CD4-positive, alpha-beta T cell treated with Interleukin-4 for 1 hour (primary cell): ENCODE data around the gene CLDN3.
"Not testable (repeated sequence)": the region's sequence is repeated elsewhere in the genome, so short reads cannot be mapped to it uniquely, and the experiment has no call there.

Experiments
- DNase-seq, 2 donors: peaks; one replicate each; pipeline ENCODE4 v3.0.0-alpha.2; 2020 to 2022

The CLDN3 gene

GRCh38 chr7:73735528-73735905 is 34.6 kb downstream of the CLDN3 start:
- no peak for DNase-seq

DNA sequence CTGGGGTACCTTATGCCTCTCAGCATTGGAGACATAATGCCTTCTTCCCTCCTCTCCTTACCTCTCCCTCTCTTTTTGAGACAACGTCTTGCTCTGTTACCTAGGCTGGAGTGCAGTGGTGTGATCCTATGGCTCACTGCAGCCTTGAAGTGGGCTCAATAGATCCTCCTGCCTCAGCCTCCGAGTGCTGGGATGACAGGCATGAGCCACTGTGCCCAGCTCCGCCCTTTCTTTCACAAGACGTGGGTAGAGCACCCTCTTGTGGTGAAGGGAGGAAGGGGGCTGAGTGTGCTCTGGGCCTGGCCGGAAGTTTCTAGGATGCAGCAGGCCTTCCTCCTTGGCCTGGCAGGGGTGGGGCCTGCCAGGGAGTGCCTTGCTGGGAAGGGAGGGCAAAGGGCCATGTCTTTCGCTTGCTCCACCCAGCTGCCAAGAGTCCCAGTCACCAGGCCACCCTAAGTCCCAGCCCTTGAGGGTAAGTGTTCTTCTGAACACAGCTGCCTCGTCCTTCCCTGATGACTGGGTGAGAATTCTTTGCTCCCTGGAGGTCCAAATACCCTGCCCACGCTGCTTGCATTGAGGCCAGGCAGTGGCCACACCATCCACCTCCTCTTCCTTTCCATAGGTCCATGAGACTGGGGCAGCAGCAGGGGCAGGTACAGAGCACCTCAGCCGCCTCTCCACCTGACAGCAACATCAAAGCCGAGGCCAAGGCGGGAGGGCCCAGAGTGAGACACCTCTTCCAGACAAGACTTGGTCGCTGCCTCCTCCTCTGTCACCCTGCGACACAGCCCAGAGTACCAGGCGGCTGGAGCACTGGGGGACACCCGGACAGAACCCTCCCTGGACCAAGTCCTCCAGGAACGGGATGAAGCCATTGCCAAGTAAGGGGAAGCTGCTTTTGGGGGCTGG is 35.2 kb downstream of the CLDN3 start:
- DNase-seq: peak; percentile 86 to 90

DNA sequence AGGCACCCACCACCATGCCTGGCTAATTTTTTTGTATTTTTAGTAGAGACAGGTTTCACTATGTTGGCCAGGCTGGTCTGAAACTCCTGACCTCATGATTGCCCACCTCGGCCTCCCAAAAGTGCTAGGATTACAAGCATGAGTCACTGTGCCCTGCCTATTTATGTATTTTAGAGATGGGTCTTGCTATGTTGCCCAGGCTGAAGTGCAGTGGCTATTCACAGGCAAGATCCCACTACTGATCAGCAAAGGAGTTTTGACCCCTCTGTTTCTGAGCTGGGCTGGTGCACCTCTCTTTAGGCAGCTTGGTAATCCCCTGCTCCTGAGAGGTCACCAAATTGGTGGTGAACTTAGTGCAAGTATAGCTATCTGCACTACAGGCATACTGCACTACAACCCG is 37.7 kb downstream of the CLDN3 start:
- no peak for DNase-seq

- no peak for DNase-seq
Measured at GRCh38 chr7:73730485-73730884, 39.6 kb downstream of the CLDN3 start.

- DNase-seq: no peak
Measured at GRCh38 chr7:73728551-73728950, 41.5 kb downstream of the CLDN3 start.

DNA sequence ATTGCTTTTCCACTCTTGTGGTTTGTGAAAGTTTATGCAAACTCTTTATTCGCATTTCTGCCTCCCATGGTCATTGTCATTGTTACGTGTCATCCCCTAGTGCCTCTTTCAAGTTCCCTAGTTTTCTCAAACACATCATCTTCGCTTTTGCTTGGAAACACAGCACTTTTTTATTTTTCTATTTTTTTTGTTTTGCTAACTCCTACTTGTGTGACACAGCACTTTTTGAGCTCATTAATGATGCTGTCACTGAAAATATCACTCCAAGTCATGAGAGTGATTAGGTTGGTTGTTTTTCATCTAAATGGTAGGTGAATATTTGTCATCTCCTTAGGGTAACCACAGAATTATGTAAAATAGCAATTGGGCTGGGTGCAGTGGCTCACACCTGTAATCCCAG is 42.1 kb downstream of the CLDN3 start:
- no peak for DNase-seq

GRCh38 chr7:73726083-73726466 is 44.0 kb downstream of the CLDN3 start:
- DNase-seq: no peak

DNA sequence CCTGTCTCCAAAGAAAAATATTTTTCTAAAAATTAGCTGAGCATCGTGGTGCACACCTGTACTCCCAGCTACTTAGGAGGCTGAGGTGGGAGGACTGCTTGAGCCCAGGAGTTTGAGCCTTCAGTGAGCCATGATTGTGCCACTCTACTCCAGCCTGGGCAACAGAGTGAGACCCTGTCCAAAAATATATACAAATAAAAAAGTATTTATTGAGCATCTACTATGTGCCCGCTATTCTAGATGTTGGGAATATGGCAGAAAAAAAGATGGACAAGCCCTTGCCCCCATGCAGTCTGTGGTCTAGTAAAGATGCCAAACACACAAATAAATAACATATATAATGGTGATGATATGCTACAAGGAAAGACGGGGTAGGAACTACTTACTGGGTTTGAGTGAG is 46.3 kb downstream of the CLDN3 start:
- DNase-seq: no peak

DNA sequence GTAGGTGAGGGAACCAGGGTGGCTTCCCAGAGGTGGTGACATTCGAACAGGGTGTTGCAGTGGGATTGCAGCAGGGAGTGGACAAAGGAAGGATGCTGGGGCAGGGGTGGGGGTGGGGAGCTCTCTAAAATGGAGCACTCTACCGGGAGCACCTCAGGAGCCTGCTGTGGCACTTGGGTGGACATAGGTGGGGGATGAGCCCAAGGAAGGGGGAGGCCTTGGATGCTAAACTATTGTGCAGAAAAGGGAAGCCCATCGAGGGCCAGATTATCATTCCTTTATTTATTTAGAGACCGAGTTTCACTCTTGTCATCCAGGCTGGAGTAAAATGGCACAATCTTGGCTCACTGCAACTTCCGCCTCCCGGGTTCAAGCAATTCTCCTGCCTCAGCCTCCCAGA is 47.3 kb downstream of the CLDN3 start:
- DNase-seq: no peak

- not testable (repeated sequence) for DNase-seq
Measured at GRCh38 chr7:73722182-73722581, 47.9 kb downstream of the CLDN3 start.

- DNase-seq: no peak
Measured at GRCh38 chr7:73721377-73721817, 48.7 kb downstream of the CLDN3 start.

- not testable (repeated sequence) for DNase-seq
Measured at GRCh38 chr7:73720443-73720842, 49.6 kb downstream of the CLDN3 start.

- DNase-seq: no peak
Measured at GRCh38 chr7:73719806-73720169, 50.3 kb downstream of the CLDN3 start.
